Lung (tissue), 12 donors: ENCODE data around the gene NGF. TPM values are rescaled to one million over a fixed set of nuclear protein-coding genes. Genes with fewer than 3 reads are reported as not detected.
"Not testable (repeated sequence)": the region's sequence is repeated elsewhere in the genome, so short reads cannot be mapped to it uniquely, and the experiment has no call there.

Experiments used
- ATAC-seq: fragments of 200-7000 bp; cut with Tn5 transposase; one replicate; pipeline ENCODE4 v1.9.1; 2020; ENCODE audit warnings: moderate number of reproducible peaks; ENCODE audit not compliant: insufficient read depth, low FRiP score
- DNase-seq, 3 donors: peaks; one replicate each; pipeline ENCODE4 v3.0.0-alpha.2; 2013 to 2017
- H3K27ac ChIP-seq, 2 donors: one replicate each; pipeline ENCODE4 v1.5.1; 2013; ENCODE audit warnings: mild to moderate bottlenecking in 2 of 2, moderate library complexity in 2 of 2, control low read depth in 1 of 2, inconsistent platforms in 1 of 2, low read depth in 1 of 2, low read length in 1 of 2
- H3K27me3 ChIP-seq, 3 donors: one replicate each; pipeline ENCODE4 v1.5.1; 2013; ENCODE audit warnings: low read length in 2 of 3; ENCODE audit not compliant: control insufficient read depth in 3 of 3, insufficient read depth in 3 of 3
- H3K36me3 ChIP-seq, 4 donors: one replicate each; pipeline ENCODE4 v1.5.1; 2013; ENCODE audit warnings: low read length in 4 of 4, mild to moderate bottlenecking in 1 of 4, moderate library complexity in 1 of 4; ENCODE audit not compliant: control insufficient read depth in 4 of 4, insufficient read depth in 4 of 4
- H3K4me1 ChIP-seq, 5 donors: one replicate each; pipeline ENCODE4 v1.5.1; 2013; ENCODE audit warnings: low read length in 5 of 5, mild to moderate bottlenecking in 2 of 5, moderate library complexity in 1 of 5; ENCODE audit not compliant: control insufficient read depth in 5 of 5, insufficient read depth in 5 of 5
- H3K4me3 ChIP-seq: one replicate; pipeline ENCODE4 v1.5.1; 2013; ENCODE audit warnings: mild to moderate bottlenecking, control low read depth, moderate library complexity
- H3K9ac ChIP-seq, 2 donors: one replicate each; pipeline ENCODE4 v1.5.1; 2013; ENCODE audit warnings: low read length in 2 of 2, control low read depth in 1 of 2; ENCODE audit not compliant: insufficient read depth in 1 of 2
- H3K9me3 ChIP-seq, 4 donors: one replicate each; pipeline ENCODE4 v1.5.1; 2013; ENCODE audit warnings: low read length in 3 of 4, mild to moderate bottlenecking in 1 of 4, moderate library complexity in 1 of 4; ENCODE audit not compliant: control insufficient read depth in 4 of 4, insufficient read depth in 3 of 4
- WGBS, 2 donors: extraction: QIAGEN DNeasy Blood & Tissue Kit; methylation state at CpG; one replicate each; pipeline ENCODE4 v1.1.7; 2013; 5-methylcytosine and 5-hydroxymethylcytosine counted together
- polyA plus RNA-seq, 2 donors: library from polyadenylated mRNA; stranded (reverse); fragments of 200-250 nt; gene quantifications; one replicate each; pipeline ENCODE4 v1.2.1, GENCODE V29; 2013
- total RNA-seq, 2 donors: library from RNA; depleted of rRNA in 1 of 2; stranded (reverse); fragments of >200 nt in 1 of 2; gene quantifications; one replicate each; pipeline ENCODE4 v1.2.1, GENCODE V29; 2014 to 2021
- TF ChIP-seq, protein P1 (sequence below): IDR thresholded peaks from 2 replicates; pipeline ENCODE4 v1.5.1; 2012; ENCODE audit warnings: mild to moderate bottlenecking; ENCODE audit errors: control extremely low read depth, extremely low read depth
- donor health status: control.
- donor health status: control.
- donor health status: Bipolar disorder and iron deficiency.
- donor health status: healthy.
- donor health status: DM: yes; HTN: yes; CAD: no.

The NGF gene
- total and polyA plus RNA-seq, 4 donors: 0.40 to 1.7 (median 0.50) TPM

DNA sequence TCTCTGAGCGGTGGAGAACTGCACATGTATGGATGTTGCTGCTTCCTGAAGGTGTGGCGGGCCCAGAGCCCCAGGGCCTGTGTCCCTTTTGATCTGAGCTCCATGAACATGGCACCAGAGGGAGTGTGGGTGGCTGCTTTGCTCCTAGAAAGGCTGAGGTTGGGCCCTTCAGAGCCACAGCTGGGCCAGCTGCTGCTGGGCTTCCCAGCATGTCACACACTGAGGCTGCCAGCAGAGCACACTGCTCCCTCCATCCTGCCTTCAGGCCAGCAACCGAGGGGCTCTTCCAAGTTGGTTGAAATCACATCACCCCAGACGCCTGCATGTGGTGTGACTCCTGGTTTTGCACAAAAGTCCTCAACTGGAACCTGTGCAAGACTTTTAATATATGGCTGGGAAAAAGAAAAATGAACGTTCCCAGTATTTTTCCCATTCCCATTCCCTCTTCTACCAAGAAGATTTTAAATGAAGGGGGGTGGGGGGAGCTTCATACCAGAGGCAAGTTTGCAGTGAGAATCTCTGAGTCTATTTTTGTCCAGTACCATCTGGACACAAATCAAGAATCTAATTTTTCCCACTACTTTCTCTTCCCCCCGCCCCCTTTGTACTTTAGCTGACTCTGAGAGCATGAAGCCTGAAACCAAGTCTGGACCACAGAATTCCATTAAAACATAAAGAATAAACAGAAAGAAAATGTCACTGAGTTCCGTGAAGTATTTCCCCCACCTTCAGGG is 26.2 kb upstream of the NGF start:
- 65 to 71% methylated on average over 7 of the region's 7 CpGs for WGBS, 2 donors
- no peaks in the 10 kb centered on the region for H3K27me3 ChIP-seq
- peaks cover 0 to 8% (median 0%) of the 10 kb centered on the region in 4 donors for H3K9me3 ChIP-seq
- no peak overlapping the region for H3K9ac ChIP-seq
- DNase-seq (peak; percentile 20 to 67 (median 38)), ATAC-seq (no peak)
- H3K4me3 ChIP-seq: no peak overlapping the region
- H3K27ac ChIP-seq: peak overlapping the region; percentile 30 to 72
- no peaks in the 10 kb centered on the region for H3K36me3 ChIP-seq
- peaks cover 0 to 13% (median 4%) of the 10 kb centered on the region in 5 donors for H3K4me1 ChIP-seq
- TF ChIP-seq, protein P1, sequence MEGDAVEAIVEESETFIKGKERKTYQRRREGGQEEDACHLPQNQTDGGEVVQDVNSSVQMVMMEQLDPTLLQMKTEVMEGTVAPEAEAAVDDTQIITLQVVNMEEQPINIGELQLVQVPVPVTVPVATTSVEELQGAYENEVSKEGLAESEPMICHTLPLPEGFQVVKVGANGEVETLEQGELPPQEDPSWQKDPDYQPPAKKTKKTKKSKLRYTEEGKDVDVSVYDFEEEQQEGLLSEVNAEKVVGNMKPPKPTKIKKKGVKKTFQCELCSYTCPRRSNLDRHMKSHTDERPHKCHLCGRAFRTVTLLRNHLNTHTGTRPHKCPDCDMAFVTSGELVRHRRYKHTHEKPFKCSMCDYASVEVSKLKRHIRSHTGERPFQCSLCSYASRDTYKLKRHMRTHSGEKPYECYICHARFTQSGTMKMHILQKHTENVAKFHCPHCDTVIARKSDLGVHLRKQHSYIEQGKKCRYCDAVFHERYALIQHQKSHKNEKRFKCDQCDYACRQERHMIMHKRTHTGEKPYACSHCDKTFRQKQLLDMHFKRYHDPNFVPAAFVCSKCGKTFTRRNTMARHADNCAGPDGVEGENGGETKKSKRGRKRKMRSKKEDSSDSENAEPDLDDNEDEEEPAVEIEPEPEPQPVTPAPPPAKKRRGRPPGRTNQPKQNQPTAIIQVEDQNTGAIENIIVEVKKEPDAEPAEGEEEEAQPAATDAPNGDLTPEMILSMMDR: no peak

DNA sequence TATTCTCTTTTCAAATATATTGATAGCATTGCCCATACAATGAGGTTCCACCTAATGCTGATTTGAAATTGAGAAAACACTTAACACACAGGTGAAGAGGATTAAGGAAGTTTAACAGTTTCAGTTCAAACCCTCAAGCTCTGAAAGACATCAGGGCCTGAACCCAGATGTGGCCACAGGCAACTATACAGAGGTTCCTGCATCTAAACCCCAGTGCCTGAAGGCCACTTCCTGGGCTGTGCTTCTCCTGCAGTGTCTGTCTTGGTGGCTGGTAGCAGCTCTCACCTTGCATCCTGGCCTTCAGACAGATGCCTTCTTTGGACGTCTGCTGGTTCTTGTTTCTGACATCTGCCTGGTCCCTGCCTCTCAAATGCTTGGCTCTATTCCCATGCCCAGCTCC is 25.1 kb upstream of the NGF start:
- no peak overlapping the region for H3K27ac ChIP-seq
- DNase-seq (no peak), ATAC-seq (no peak)
- no peak overlapping the region for H3K9ac ChIP-seq
- peaks cover 0 to 8% (median 0%) of the 10 kb centered on the region in 4 donors for H3K9me3 ChIP-seq
- TF ChIP-seq, protein P1: no peak
- 68 to 84% methylated on average over 1 of the region's 1 CpG for WGBS, 2 donors
- H3K27me3 ChIP-seq: no peaks in the 10 kb centered on the region
- peaks cover 0 to 11% (median 4%) of the 10 kb centered on the region in 5 donors for H3K4me1 ChIP-seq
- H3K36me3 ChIP-seq: no peaks in the 10 kb centered on the region
- no peak overlapping the region for H3K4me3 ChIP-seq

DNA sequence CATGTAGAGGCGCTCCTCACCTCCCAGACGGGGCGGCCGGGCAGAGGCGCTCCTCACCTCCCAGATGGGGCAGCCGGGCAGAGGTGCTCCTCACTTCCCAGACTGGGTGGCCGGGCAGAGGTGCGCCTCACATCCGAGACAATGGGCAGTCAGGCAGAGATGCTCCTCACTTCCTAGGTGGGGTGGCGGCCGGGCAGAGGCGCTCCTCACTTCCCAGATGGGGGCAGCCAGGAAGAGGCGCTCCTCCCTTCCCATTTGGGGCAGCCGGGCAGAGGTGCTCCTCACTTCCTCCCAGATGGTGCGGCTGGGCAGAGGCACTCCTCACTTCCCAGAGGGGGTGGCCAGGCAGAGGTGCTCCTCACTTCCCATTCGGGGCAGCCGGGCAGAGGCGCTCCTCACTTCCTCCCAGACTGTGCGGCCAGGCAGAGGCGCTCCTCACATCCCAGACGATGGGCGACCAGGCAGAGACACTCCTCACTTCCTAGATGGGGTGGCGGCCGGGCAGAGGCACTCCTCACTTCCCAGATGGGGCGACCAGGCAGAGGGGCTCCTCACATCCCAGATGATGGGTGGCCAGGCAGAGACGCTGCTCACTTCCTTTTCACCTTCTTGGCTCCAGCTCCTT is 22.6 kb upstream of the NGF start:
- not testable (repeated sequence) for DNase-seq, H3K27me3 ChIP-seq, H3K9me3 ChIP-seq, H3K36me3 ChIP-seq, H3K27ac ChIP-seq, ATAC-seq, H3K4me1 ChIP-seq, H3K4me3 ChIP-seq, H3K9ac ChIP-seq
- 96 to 97% methylated on average over 26 of the region's 26 CpGs for WGBS, 2 donors

DNA sequence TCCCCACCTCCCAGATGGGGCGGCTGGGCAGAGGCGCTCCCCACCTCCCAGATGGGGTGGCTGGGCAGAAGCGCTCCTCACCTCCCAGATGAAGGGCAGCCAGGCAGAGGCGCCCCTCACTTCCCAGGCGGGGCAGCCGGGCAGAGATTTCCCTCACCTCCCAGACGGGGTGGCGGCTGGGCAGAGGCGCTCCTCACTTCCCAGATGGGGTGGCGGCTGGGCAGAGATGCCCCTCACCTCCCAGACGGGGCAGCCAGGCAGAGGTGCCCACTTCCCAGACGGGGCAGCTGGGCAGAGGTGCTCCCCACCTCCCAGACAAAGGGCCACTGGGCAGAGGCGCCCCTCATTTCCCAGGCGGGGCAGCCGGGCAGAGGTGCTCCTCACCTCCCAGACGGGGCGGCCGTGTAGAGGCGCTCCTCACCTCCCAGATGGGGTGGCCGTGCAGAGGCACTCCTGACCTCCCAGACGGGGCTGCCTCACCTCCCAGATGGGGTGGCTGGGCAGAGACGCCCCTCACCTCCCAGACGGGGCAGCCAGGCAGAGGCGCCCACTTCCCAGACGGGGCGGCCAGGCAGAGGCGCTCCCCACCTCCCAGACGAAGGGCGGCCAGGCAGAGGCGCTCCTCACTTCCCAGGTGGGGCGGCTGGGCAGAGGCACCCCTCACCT is 21.9 kb upstream of the NGF start:
- H3K27me3 ChIP-seq, H3K9ac ChIP-seq, ATAC-seq, H3K27ac ChIP-seq, H3K36me3 ChIP-seq, H3K9me3 ChIP-seq, DNase-seq, H3K4me3 ChIP-seq: not testable (repeated sequence)
- H3K4me1 ChIP-seq: peaks cover 0 to 11% (median 4%) of the 10 kb centered on the region in 5 donors
- WGBS, 2 donors: 93 to 94% methylated on average over 25 to 31 of the region's 31 CpGs
